Endothelial cell of umbilical vein (primary cell): ENCODE data around the gene C13orf46. TPM values are rescaled to one million over a fixed set of nuclear protein-coding genes. Genes with fewer than 3 reads are reported as not detected.

Experiments
- BruUV-seq: library from RNA; stranded (reverse); fragments of 400-500 nt; replicated peaks from 2 replicates; lab custom pipeline; 2021; lab: Mats Ljungman, UMichigan
- CTCF ChIA-PET: fragments of 300-600, 350-600 bp; sonication (Branson Sonifier 250); formaldehyde crosslinking; loops from one replicate; lab custom pipeline; 2021; ENCODE audit warnings: antibody characterized with exemption, inconsistent platforms; lab: Charles Lee
- POLR2A ChIA-PET: fragments of 300-600, 350-600 bp; sonication (Branson Sonifier 250); formaldehyde crosslinking; loops from one replicate; lab custom pipeline; 2021; ENCODE audit warnings: antibody characterized with exemption, inconsistent platforms; lab: Charles Lee
- DNase-seq: peaks from one replicate; pipeline ENCODE4 v3.0.0-alpha.2; 2011; ENCODE audit warnings: low read depth, low spot score
- FAIRE-seq: peaks from 2 replicates; lab custom pipeline; 2011; peaks lifted over from hg19 to GRCh38; lab: Jason Lieb, UNC
- H2AFZ ChIP-seq: 2 replicates; pipeline ENCODE4 v1.6.0; 2012; ENCODE audit warnings: low read depth, low read length, control low read depth, inconsistent platforms
- H3K27ac ChIP-seq: 2 replicates; pipeline ENCODE4 v1.5.1; 2011; ENCODE audit warnings: low read depth, mild to moderate bottlenecking, control low read depth, low read length, moderate library complexity; ENCODE audit not compliant: insufficient read depth
- H3K27me3 ChIP-seq, 2 experiments: 2 replicates each; pipeline versions ENCODE4 v1.6.0 to v1.6.1; 2011; ENCODE audit warnings: low read length in 2 of 2, mixed read lengths in 1 of 2; ENCODE audit not compliant: control insufficient read depth in 2 of 2, insufficient read depth in 2 of 2
- H3K36me3 ChIP-seq, 2 experiments: 2 replicates in 1 of 2; 3 replicates in 1 of 2; pipeline ENCODE4 v1.5.1; 2011; ENCODE audit warnings: low read length in 2 of 2, mild to moderate bottlenecking in 1 of 2, moderate library complexity in 1 of 2; ENCODE audit not compliant: control insufficient read depth in 2 of 2, insufficient read depth in 2 of 2; ENCODE audit errors: extremely low read depth in 1 of 2
- H3K4me1 ChIP-seq: 3 replicates; pipeline ENCODE4 v1.5.1; 2011; ENCODE audit warnings: mild to moderate bottlenecking, low read length; ENCODE audit not compliant: control insufficient read depth, insufficient read depth; ENCODE audit errors: extremely low read depth
- H3K4me2 ChIP-seq: 2 replicates; pipeline ENCODE4 v1.6.1; 2011; ENCODE audit warnings: low read length, control low read depth, mixed read lengths; ENCODE audit not compliant: insufficient read depth
- H3K4me3 ChIP-seq, 3 experiments: fragments of 200-600 bp in 1 of 3; sonication (generic), shearing (Covaris generic) in 1 of 3; replicated peaks in 1 of 3; 2 replicates each; pipeline ENCODE4 v1.5.1; 2011 to 2016; ENCODE audit warnings: control low read depth in 3 of 3, low read length in 3 of 3, mild to moderate bottlenecking in 2 of 3, inconsistent platforms in 1 of 3, low read depth in 1 of 3, moderate library complexity in 1 of 3; ENCODE audit not compliant: insufficient read depth in 1 of 3
- H3K79me2 ChIP-seq: 2 replicates; pipeline ENCODE4 v1.6.0; 2012; ENCODE audit warnings: low read length, inconsistent platforms; ENCODE audit not compliant: control insufficient read depth, insufficient read depth
- H3K9ac ChIP-seq: replicated peaks from 2 replicates; pipeline ENCODE3; 2011; ENCODE audit warnings: low read length, control low read depth; ENCODE audit not compliant: insufficient read depth; ENCODE audit errors: extremely low read depth
- H3K9me1 ChIP-seq: replicated peaks from 3 replicates; pipeline ENCODE4 v1.6.0; 2011; ENCODE audit warnings: mild to moderate bottlenecking, low read length; ENCODE audit not compliant: control insufficient read depth, insufficient read depth; ENCODE audit errors: extremely low read depth
- H3K9me3 ChIP-seq: replicated peaks from 2 replicates; pipeline ENCODE4 v1.5.1; 2012; ENCODE audit warnings: low read length, inconsistent platforms; ENCODE audit not compliant: control insufficient read depth, insufficient read depth
- H4K20me1 ChIP-seq: replicated peaks from 2 replicates; pipeline ENCODE3; 2011; ENCODE audit warnings: mild to moderate bottlenecking, low read length; ENCODE audit not compliant: control insufficient read depth, insufficient read depth; ENCODE audit errors: extremely low read depth
- CTCF ChIP-seq, 2 donors: IDR thresholded peaks; 1 replicate in 1 of 2; 2 replicates in 1 of 2; pipeline ENCODE4 v1.5.1; 2011; ENCODE audit warnings: low read length in 2 of 2, mild to moderate bottlenecking in 2 of 2, moderate library complexity in 2 of 2, control low read depth in 1 of 2, inconsistent platforms in 1 of 2, low read depth in 1 of 2; ENCODE audit not compliant: insufficient read depth in 1 of 2; ENCODE audit errors: extremely low read depth in 1 of 2
- EZH2 ChIP-seq: IDR thresholded peaks from 2 replicates; pipeline ENCODE4 v1.6.1; 2012; ENCODE audit warnings: borderline replicate concordance, low read depth, mild to moderate bottlenecking, moderate library complexity, low read length, inconsistent platforms; ENCODE audit not compliant: severe bottlenecking
- FOS ChIP-seq: IDR thresholded peaks from 2 replicates; pipeline ENCODE4 v1.6.1; 2011; ENCODE audit warnings: mild to moderate bottlenecking, low read length, moderate library complexity, borderline replicate concordance; ENCODE audit not compliant: insufficient read depth
- GATA2 ChIP-seq: IDR thresholded peaks from 2 replicates; pipeline ENCODE4 v1.7.0; 2011; ENCODE audit warnings: low read depth, mild to moderate bottlenecking, moderate library complexity, mixed read lengths, low read length; ENCODE audit not compliant: insufficient read length, insufficient read depth
- JUN ChIP-seq: IDR thresholded peaks from 2 replicates; pipeline ENCODE4 v1.6.1; 2011; ENCODE audit warnings: borderline replicate concordance, low read depth; ENCODE audit not compliant: insufficient read length, insufficient read depth
- MAX ChIP-seq: IDR thresholded peaks from 2 replicates; pipeline ENCODE4 v1.6.1; 2011; ENCODE audit not compliant: insufficient read depth, insufficient read length
- MYC ChIP-seq: IDR thresholded peaks from one replicate; pipeline ENCODE4 v1.6.1; 2011; ENCODE audit warnings: mild to moderate bottlenecking, low read depth, low read length
- POLR2A ChIP-seq: IDR thresholded peaks from 2 replicates; pipeline ENCODE4 v1.6.1; 2012; ENCODE audit warnings: low read depth, mild to moderate bottlenecking, control low read depth, low read length
- POLR2AphosphoS5 ChIP-seq: IDR thresholded peaks from 2 replicates; pipeline ENCODE4 v1.6.1; 2012; ENCODE audit warnings: low read depth, mild to moderate bottlenecking, control low read depth, low read length, moderate library complexity; ENCODE audit not compliant: insufficient read depth
- dilution Hi-C: fragments of 300-500 bp; cut with MboI; formaldehyde crosslinking; loops from one replicate; pipeline ENCODE4 v1.15.0; 2019; ENCODE audit warnings: low sequenced_read_pairs; ENCODE audit not compliant: extremely low pct_ligation_motif_present
- intact Hi-C: fragments of 100-400 bp; cut with micrococcal nuclease; formaldehyde crosslinking; loops from one replicate; pipeline ENCODE4 v1.10.0; 2022
- polyA plus RNA-seq, 4 experiments: library from polyadenylated mRNA; depleted of rRNA in 3 of 4; stranded (reverse) in 3 of 4; unstranded in 1 of 4; fragments of >200 nt; gene quantifications; 2 replicates each; pipeline versions ENCODE4 v1.2.1 to v1.2.3, GENCODE V29; 2011 to 2012; ENCODE audit warnings: missing spikeins in 1 of 4
- total RNA-seq: library from RNA; stranded (reverse); gene quantifications from 2 replicates; pipeline ENCODE4 v1.2.3, GENCODE V29; 2021

C13orf46 gene
- total and polyA plus RNA-seq, 2 donors (not counting 3 experiments of a cell fraction or from before 2014, with no cell fraction given), result 1.3 to 1.7 TPM

DNA sequence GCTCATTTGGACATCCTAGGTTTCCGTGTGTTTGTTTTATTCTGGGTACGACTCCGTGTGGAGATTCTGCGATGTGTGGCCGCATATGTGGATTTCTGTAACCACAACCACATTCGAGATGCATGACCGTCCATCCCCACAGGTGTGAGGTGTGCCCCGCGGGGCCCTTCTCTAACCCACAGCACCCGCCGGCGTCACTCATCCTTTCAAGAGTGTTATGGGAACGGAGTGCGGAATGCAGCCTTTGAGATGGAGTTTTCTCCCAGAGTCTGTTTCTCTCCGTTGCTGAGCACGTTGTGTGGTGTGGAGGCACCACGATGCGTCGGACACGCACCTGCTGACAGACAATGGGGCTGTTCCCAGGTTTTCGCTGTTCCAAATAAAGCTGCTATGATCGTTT is 40.0 kb downstream of the C13orf46 start:
- POLR2A ChIA-PET, result no interaction called here
- CTCF ChIA-PET, result interaction anchor here (1.0 kb wide), 1 partner anchor 12 kb away, joined by 3 read pairs; no protein-coding TSS in a partner anchor
- FAIRE-seq, result no peak

More for the DNA sequence above, 40.0 kb downstream of the C13orf46 start:
- TF ChIP-seq CTCF (IDR thresholded peaks at IDR 0.05; ENCODE audit: extremely low read depth in 1 of 2, insufficient read depth in 1 of 2, low read depth in 1 of 2, low read length in 2 of 2) (no peak), JUN (no peak), POLR2AphosphoS5 (no peak), EZH2 (no peak), POLR2A (no peak), MYC (no peak), GATA2 (no peak), MAX (no peak), FOS (no peak)
- H3K27ac ChIP-seq, result no peak overlapping the region
- H3K9me3 ChIP-seq, result no peaks in the 10 kb centered on the region
- no peaks in the 10 kb centered on the region for H3K79me2 ChIP-seq
- H3K9ac ChIP-seq, result no peak overlapping the region
- no TSS peak for BruUV-seq
- H3K27me3 ChIP-seq, result peaks cover 3 to 5% of the 10 kb centered on the region in 2 experiments
- no peaks in the 10 kb centered on the region for H4K20me1 ChIP-seq
- H3K9me1 ChIP-seq, result no peaks in the 10 kb centered on the region
- dilution Hi-C loops, result no loop called here
- no peak for DNase-seq
- no peaks in the 10 kb centered on the region for H3K4me1 ChIP-seq
- no peak overlapping the region for H3K4me2 ChIP-seq
- no peak overlapping the region for H3K4me3 ChIP-seq
- H3K36me3 ChIP-seq, result no peaks in the 10 kb centered on the region
- no peak overlapping the region for H2AFZ ChIP-seq
- intact Hi-C loops, result no loop called here
